HG03135 (cell line): ENCODE results near the gene LMX1B.

Source experiments
- ATAC-seq: cut with Tn5 transposase; IDR thresholded peaks from one replicate; pipeline ENCODE4 v1.9.1; 2021; ENCODE audit warnings: mild to moderate bottlenecking, moderate library complexity; ENCODE audit not compliant: unreplicated experiment

The LMX1B gene

GRCh38 chr9:126617003-126617822 lies 3.5 kb downstream of the LMX1B start:
- no peak for ATAC-seq

- no peak for ATAC-seq
Observed at GRCh38 chr9:126617823-126618165, 4.1 kb downstream of the LMX1B start.

GRCh38 chr9:126618190-126618584 lies 4.5 kb downstream of the LMX1B start:
- no peak for ATAC-seq

GRCh38 chr9:126618585-126619360 lies 5.0 kb downstream of the LMX1B start:
- no peak for ATAC-seq

GRCh38 chr9:126619361-126620135 lies 5.8 kb downstream of the LMX1B start:
- no peak for ATAC-seq

GRCh38 chr9:126620478-126620877 lies 6.8 kb downstream of the LMX1B start:
- ATAC-seq: no peak

GRCh38 chr9:126621061-126621918 lies 7.6 kb downstream of the LMX1B start:
- no peak for ATAC-seq

- ATAC-seq: no peak
Observed at GRCh38 chr9:126621919-126622735, 8.4 kb downstream of the LMX1B start.

- ATAC-seq: no peak
Observed at GRCh38 chr9:126623314-126623666, 9.6 kb downstream of the LMX1B start.

- ATAC-seq: no peak
Observed at GRCh38 chr9:126623667-126624478, 10.1 kb downstream of the LMX1B start.

- no peak for ATAC-seq
Observed at GRCh38 chr9:126624479-126624826, 10.7 kb downstream of the LMX1B start.

- no peak for ATAC-seq
Observed at GRCh38 chr9:126624912-126625311, 11.2 kb downstream of the LMX1B start.

- no peak for ATAC-seq
Observed at GRCh38 chr9:126625329-126626126, 11.8 kb downstream of the LMX1B start.

GRCh38 chr9:126626127-126626925 lies 12.6 kb downstream of the LMX1B start:
- ATAC-seq: no peak

GRCh38 chr9:126626926-126627233 lies 13.2 kb downstream of the LMX1B start:
- ATAC-seq: no peak

GRCh38 chr9:126628146-126628545 lies 14.4 kb downstream of the LMX1B start:
- no peak for ATAC-seq

- no peak for ATAC-seq
Observed at GRCh38 chr9:126628969-126629674, 15.4 kb downstream of the LMX1B start.
